OCI-LY3 (cell line): ENCODE measurements around the gene LGALS14.
"Not testable (repeated sequence)": the region's sequence is repeated elsewhere in the genome, so short reads cannot be mapped to it uniquely, and the experiment has no call there.

Source experiments
- H2AFZ ChIP-seq: fragments of 200-600, 300-600 bp; shearing (Covaris generic); 2 replicates; pipeline ENCODE4 v1.6.0; 2014; ENCODE audit warnings: antibody characterized with exemption, low read depth, low read length
- H3K27ac ChIP-seq: fragments of 200-600, 300-600 bp; sonication (generic); 2 replicates; pipeline ENCODE4 v1.5.1; 2014; ENCODE audit warnings: mild to moderate bottlenecking, low read length, moderate library complexity, mixed read lengths
- H3K27me3 ChIP-seq: fragments of 200-600, 300-600 bp; sonication (generic); 2 replicates; pipeline ENCODE4 v1.6.1; 2014; ENCODE audit warnings: low read depth, low read length, mixed read lengths
- H3K36me3 ChIP-seq: fragments of 200-600, 300-600 bp; sonication (generic); replicated peaks from 2 replicates; pipeline ENCODE3; 2014; ENCODE audit warnings: low read depth, low read length, mixed read lengths
- H3K4me1 ChIP-seq: fragments of 300-600, 200-600 bp; sonication (generic); 2 replicates; pipeline ENCODE4 v1.6.1; 2014; ENCODE audit warnings: low read length, mixed read lengths
- H3K4me2 ChIP-seq: fragments of 200-600, 300-600 bp; sonication (generic); 2 replicates; pipeline ENCODE4 v1.6.1; 2014; ENCODE audit warnings: low read length, mixed read lengths
- H3K4me3 ChIP-seq: fragments of 300-600, 200-600 bp; sonication (generic); 2 replicates; pipeline ENCODE4 v1.5.1; 2014; ENCODE audit warnings: antibody characterized with exemption, mild to moderate bottlenecking, low read length, moderate library complexity
- H3K79me2 ChIP-seq: fragments of 300-600, 200-600 bp; shearing (Covaris generic); 2 replicates; pipeline ENCODE4 v1.6.1; 2014; ENCODE audit warnings: mild to moderate bottlenecking, low read length, mixed read lengths
- H3K9ac ChIP-seq: fragments of 300-600, 200-600 bp; shearing (Covaris generic); 2 replicates; pipeline ENCODE4 v1.6.0; 2014; ENCODE audit warnings: mild to moderate bottlenecking, low read length, moderate library complexity
- H3K9me3 ChIP-seq: fragments of 200-600, 300-600 bp; shearing (Covaris generic); 2 replicates; pipeline ENCODE4 v1.6.1; 2014; ENCODE audit warnings: low read length, mixed read lengths; ENCODE audit not compliant: insufficient read depth
- H4K20me1 ChIP-seq: fragments of 200-600, 300-600 bp; sonication (generic); 2 replicates; pipeline ENCODE4 v1.6.1; 2016; ENCODE audit warnings: low read length, mixed read lengths; ENCODE audit not compliant: insufficient read depth
- EZH2phosphoT487 ChIP-seq: fragments of 200-600 bp; shearing (Covaris generic); IDR thresholded peaks from 2 replicates; pipeline ENCODE4 v1.6.1; 2018; ENCODE audit warnings: antibody characterized with exemption, mixed run types, low read depth
- TF ChIP-seq, protein P1 (sequence below): fragments of 200-600, 300-600 bp; sonication (generic); IDR thresholded peaks from 2 replicates; pipeline ENCODE4 v1.5.1; 2014; ENCODE audit warnings: antibody characterized with exemption, low read length, low read depth

LGALS14 gene

GRCh38 chr19:39708594-39708993, 4.3 kb downstream of the LGALS14 start:
- Histone ChIP-seq H3K27me3 (peaks cover 72% of the 10 kb centered on the region), H3K4me1 (peaks cover 7% of the 10 kb centered on the region), H3K27ac (no peak overlapping the region), H3K79me2 (no peaks in the 10 kb centered on the region), H3K4me3 (no peak overlapping the region), H4K20me1 (0 out of 2 replicates have a peak, but pooled peaks cover 3% of the 10 kb centered on the region), H3K9me3 (no peaks in the 10 kb centered on the region), H3K36me3 (no peaks in the 10 kb centered on the region), H3K9ac (no peak overlapping the region), H3K4me2 (no peak overlapping the region), H2AFZ (no peak overlapping the region)
- no peak for TF ChIP-seq EZH2phosphoT487
- TF ChIP-seq, protein P1, sequence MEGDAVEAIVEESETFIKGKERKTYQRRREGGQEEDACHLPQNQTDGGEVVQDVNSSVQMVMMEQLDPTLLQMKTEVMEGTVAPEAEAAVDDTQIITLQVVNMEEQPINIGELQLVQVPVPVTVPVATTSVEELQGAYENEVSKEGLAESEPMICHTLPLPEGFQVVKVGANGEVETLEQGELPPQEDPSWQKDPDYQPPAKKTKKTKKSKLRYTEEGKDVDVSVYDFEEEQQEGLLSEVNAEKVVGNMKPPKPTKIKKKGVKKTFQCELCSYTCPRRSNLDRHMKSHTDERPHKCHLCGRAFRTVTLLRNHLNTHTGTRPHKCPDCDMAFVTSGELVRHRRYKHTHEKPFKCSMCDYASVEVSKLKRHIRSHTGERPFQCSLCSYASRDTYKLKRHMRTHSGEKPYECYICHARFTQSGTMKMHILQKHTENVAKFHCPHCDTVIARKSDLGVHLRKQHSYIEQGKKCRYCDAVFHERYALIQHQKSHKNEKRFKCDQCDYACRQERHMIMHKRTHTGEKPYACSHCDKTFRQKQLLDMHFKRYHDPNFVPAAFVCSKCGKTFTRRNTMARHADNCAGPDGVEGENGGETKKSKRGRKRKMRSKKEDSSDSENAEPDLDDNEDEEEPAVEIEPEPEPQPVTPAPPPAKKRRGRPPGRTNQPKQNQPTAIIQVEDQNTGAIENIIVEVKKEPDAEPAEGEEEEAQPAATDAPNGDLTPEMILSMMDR = no peak

- Histone ChIP-seq H3K4me2 (no peak overlapping the region), H3K9ac (no peak overlapping the region), H3K79me2 (no peaks in the 10 kb centered on the region), H3K27me3 (peaks cover 65% of the 10 kb centered on the region), H2AFZ (no peak overlapping the region), H4K20me1 (0 out of 2 replicates have a peak, but pooled peaks cover 3% of the 10 kb centered on the region), H3K36me3 (no peaks in the 10 kb centered on the region), H3K27ac (no peak overlapping the region), H3K4me3 (no peak overlapping the region), H3K9me3 (no peaks in the 10 kb centered on the region), H3K4me1 (peaks cover 7% of the 10 kb centered on the region)
- TF ChIP-seq EZH2phosphoT487 = no peak
- TF ChIP-seq, protein P1 = no peak
Measured at GRCh38 chr19:39709026-39709872, 5.0 kb downstream of the LGALS14 start.

DNA sequence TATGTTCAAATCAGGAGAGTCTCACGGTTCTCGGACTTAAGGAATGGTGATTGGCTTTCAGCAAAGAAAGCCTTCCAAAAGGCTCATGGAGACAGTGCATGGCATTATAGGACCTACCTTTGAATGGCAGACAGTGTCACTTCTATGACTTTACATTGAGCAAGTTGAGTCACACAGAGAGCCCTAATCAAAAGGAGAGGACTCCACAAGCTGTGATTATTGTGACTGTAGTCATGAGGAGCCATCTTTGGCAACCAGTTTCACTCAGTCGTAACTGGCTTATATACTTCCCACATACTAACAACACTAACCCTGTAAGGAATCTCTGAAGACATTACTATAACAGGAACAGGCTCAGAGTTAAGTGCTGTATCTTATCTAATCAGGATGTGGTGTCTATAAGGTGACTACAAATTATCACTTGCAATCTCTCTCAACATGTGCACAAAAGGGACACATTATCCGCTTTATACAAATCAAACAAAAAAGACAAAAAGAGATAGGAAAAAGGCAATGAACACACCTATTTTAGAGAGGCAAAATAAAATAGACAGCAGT, 6.1 kb downstream of the LGALS14 start:
- peaks cover 53% of the 10 kb centered on the region for H3K27me3 ChIP-seq
- no peak overlapping the region for H3K4me2 ChIP-seq
- no peak overlapping the region for H2AFZ ChIP-seq
- H3K4me1 ChIP-seq = peaks cover 7% of the 10 kb centered on the region
- TF ChIP-seq EZH2phosphoT487 = no peak
- TF ChIP-seq, protein P1 = no peak
- H3K9me3 ChIP-seq = no peaks in the 10 kb centered on the region
- no peak overlapping the region for H3K27ac ChIP-seq
- H3K4me3 ChIP-seq = no peak overlapping the region
- H3K36me3 ChIP-seq = no peaks in the 10 kb centered on the region
- H3K9ac ChIP-seq = no peak overlapping the region
- no peaks in the 10 kb centered on the region for H3K79me2 ChIP-seq
- H4K20me1 ChIP-seq = no peaks in the 10 kb centered on the region

- H4K20me1 ChIP-seq, H2AFZ ChIP-seq, H3K4me3 ChIP-seq, H3K27me3 ChIP-seq, H3K9me3 ChIP-seq, H3K9ac ChIP-seq, H3K79me2 ChIP-seq, H3K36me3 ChIP-seq, H3K4me1 ChIP-seq, H3K27ac ChIP-seq, H3K4me2 ChIP-seq: not testable (repeated sequence)
Measured at GRCh38 chr19:39720144-39720543, 15.9 kb downstream of the LGALS14 start.
